HG02970 (cell line): Measurements from ENCODE around the gene TENT5A.

Experiments used
- ATAC-seq: cut with Tn5 transposase; IDR thresholded peaks from one replicate; pipeline ENCODE4 v1.9.1; 2021; ENCODE audit warnings: mild to moderate bottlenecking, moderate library complexity, moderate number of reproducible peaks; ENCODE audit not compliant: unreplicated experiment, low FRiP score

The TENT5A gene

GRCh38 chr6:81720427-81720826, 32.1 kb downstream of the TENT5A start:
- ATAC-seq, result no peak

- ATAC-seq, result no peak
Measured at GRCh38 chr6:81718126-81718525, 34.4 kb downstream of the TENT5A start.

GRCh38 chr6:81714684-81715083, 37.8 kb downstream of the TENT5A start:
- no peak for ATAC-seq

- ATAC-seq, result no peak
Measured at GRCh38 chr6:81713205-81713604, 39.3 kb downstream of the TENT5A start.

GRCh38 chr6:81708113-81708699, 44.3 kb downstream of the TENT5A start:
- no peak for ATAC-seq

- no peak for ATAC-seq
Measured at GRCh38 chr6:81704700-81705099, 47.8 kb downstream of the TENT5A start.

- ATAC-seq, result no peak
Measured at GRCh38 chr6:81700414-81700813, 52.1 kb downstream of the TENT5A start.

GRCh38 chr6:81697559-81697958, 54.9 kb downstream of the TENT5A start:
- no peak for ATAC-seq

GRCh38 chr6:81696524-81696923, 56.0 kb downstream of the TENT5A start:
- ATAC-seq, result no peak
